ENCODE measurements around the gene TTC9B.
"Not testable (repeated sequence)": the region's sequence is repeated elsewhere in the genome, so short reads cannot be mapped to it uniquely, and the experiment has no call there.

Gene TTC9B

GRCh38 chr19:40213251-40213829 is 4.8 kb downstream of the TTC9B start:
- DNase-seq: no peak

GRCh38 chr19:40210889-40211288 is 7.3 kb downstream of the TTC9B start:
- no peak for DNase-seq

- DNase-seq: no peak
Observed at GRCh38 chr19:40208602-40209001, 9.6 kb downstream of the TTC9B start.

- DNase-seq: no peak
Observed at GRCh38 chr19:40205760-40206159, 12.4 kb downstream of the TTC9B start.

GRCh38 chr19:40204381-40204780 is 13.8 kb downstream of the TTC9B start:
- DNase-seq: no peak

- no peak for DNase-seq
Observed at GRCh38 chr19:40200341-40201099, 17.7 kb downstream of the TTC9B start.

- no peak for DNase-seq
Observed at GRCh38 chr19:40198272-40198990, 19.8 kb downstream of the TTC9B start.

GRCh38 chr19:40193587-40193849 is 24.7 kb downstream of the TTC9B start:
- no peak for DNase-seq

GRCh38 chr19:40192758-40193586 is 25.2 kb downstream of the TTC9B start:
- no peak for DNase-seq

GRCh38 chr19:40191836-40192646 is 26.1 kb downstream of the TTC9B start:
- DNase-seq: no peak

- no peak for DNase-seq
Observed at GRCh38 chr19:40190891-40191835, 27.0 kb downstream of the TTC9B start, which contains the start of gene MAP3K10. Gene MAP3K10 (plus strand): TSS chr19:40191426. CDS start chr19:40192032, 606 bp downstream.

GRCh38 chr19:40184273-40184672 is 33.9 kb downstream of the TTC9B start:
- DNase-seq: no peak

GRCh38 chr19:40178756-40179155 is 39.4 kb downstream of the TTC9B start:
- no peak for DNase-seq

- DNase-seq: no peak
Observed at GRCh38 chr19:40177286-40178070, 40.7 kb downstream of the TTC9B start.

- DNase-seq: no peak
Observed at GRCh38 chr19:40175820-40176219, 42.4 kb downstream of the TTC9B start.

GRCh38 chr19:40174092-40174491 is 44.1 kb downstream of the TTC9B start:
- DNase-seq: no peak

- DNase-seq: not testable (repeated sequence)
Observed at GRCh38 chr19:40171293-40171692, 46.9 kb downstream of the TTC9B start.

GRCh38 chr19:40170303-40170989 is 47.7 kb downstream of the TTC9B start:
- not testable (repeated sequence) for DNase-seq

GRCh38 chr19:40169482-40170302 is 48.5 kb downstream of the TTC9B start:
- not testable (repeated sequence) for DNase-seq

Measured in NCI-H2029 treated with DMSO at 0.1 percent for 48 hours (cell line).